NCI-H82 (cell line): ENCODE results near the gene HIVEP3.

ENCODE experiments used
- DNase-seq: peaks from one replicate; lab custom pipeline; 2025; lab: John Stamatoyannopoulos, UW

HIVEP3 gene

GRCh38 chr1:41497056-41497440 is 421.7 kb downstream of the HIVEP3 start:
- no peak for DNase-seq

GRCh38 chr1:41496080-41497055 is 422.4 kb downstream of the HIVEP3 start:
- no peak for DNase-seq

- peak; percentile 34 for DNase-seq
Observed at GRCh38 chr1:41495210-41495948, 423.3 kb downstream of the HIVEP3 start.

- DNase-seq = no peak
Observed at GRCh38 chr1:41494351-41495209, 424.1 kb downstream of the HIVEP3 start.

- no peak for DNase-seq
Observed at GRCh38 chr1:41493626-41494350, 424.9 kb downstream of the HIVEP3 start.

- DNase-seq = no peak
Observed at GRCh38 chr1:41493117-41493536, 425.6 kb downstream of the HIVEP3 start.

- peak; percentile 64 for DNase-seq
Observed at GRCh38 chr1:41492341-41492848, 426.3 kb downstream of the HIVEP3 start.

- no peak for DNase-seq
Observed at GRCh38 chr1:41490911-41491310, 427.8 kb downstream of the HIVEP3 start.

- no peak for DNase-seq
Observed at GRCh38 chr1:41489561-41489960, 429.2 kb downstream of the HIVEP3 start.

GRCh38 chr1:41488040-41488951 is 430.4 kb downstream of the HIVEP3 start:
- peak; percentile 52 for DNase-seq

GRCh38 chr1:41487126-41488039 is 431.3 kb downstream of the HIVEP3 start:
- DNase-seq = no peak

GRCh38 chr1:41486371-41487125 is 432.2 kb downstream of the HIVEP3 start:
- no peak for DNase-seq

- no peak for DNase-seq
Observed at GRCh38 chr1:41486053-41486370, 432.7 kb downstream of the HIVEP3 start.

- DNase-seq = no peak
Observed at GRCh38 chr1:41485605-41486004, 433.1 kb downstream of the HIVEP3 start.

GRCh38 chr1:41484402-41485241 is 434.1 kb downstream of the HIVEP3 start, which contains the start of gene EDN2:
Gene EDN2, minus strand, starts transcription at chr1:41484683. Its CDS starts 82 bp downstream, at chr1:41484601.
- peak; percentile 48 for DNase-seq

- DNase-seq = no peak
Observed at GRCh38 chr1:41483960-41484401, 434.7 kb downstream of the HIVEP3 start.
